HEK293 (cell line): ENCODE results near the gene NCAPG2.

Experiments used
- CTCF ChIA-PET: fragments of 350-600 bp; formaldehyde crosslinking; extraction: SDS; loops from one replicate; lab custom pipeline; 2021; ENCODE audit warnings: antibody characterized with exemption; lab: Yijun Ruan, JAX
- POLR2A ChIA-PET: fragments of 300-600 bp; formaldehyde crosslinking; extraction: SDS; loops from one replicate; lab custom pipeline; 2020; ENCODE audit warnings: antibody characterized with exemption, inconsistent platforms; lab: Yijun Ruan, JAX
- H3K27ac ChIP-seq: fragments of 200-500 bp; sonication (Bioruptor generic); 2 replicates; pipeline ENCODE4 v1.5.1; 2014; ENCODE audit warnings: low read depth, low read length, control low read depth, inconsistent platforms; ENCODE audit errors: extremely low read depth
- H3K36me3 ChIP-seq, 2 experiments: fragments of 200-500 bp in 1 of 2; sonication (Bioruptor generic) in 1 of 2; 1 replicate in 1 of 2; 2 replicates in 1 of 2; pipeline ENCODE4 v1.5.1; 2014 to 2017; ENCODE audit warnings: inconsistent platforms in 2 of 2, low read length in 2 of 2; ENCODE audit not compliant: control insufficient read depth in 2 of 2, insufficient read depth in 1 of 2
- H3K4me1 ChIP-seq: fragments of 200-500 bp; sonication (Bioruptor generic); 2 replicates; pipeline ENCODE4 v1.5.1; 2014; ENCODE audit warnings: mild to moderate bottlenecking, low read length, inconsistent platforms; ENCODE audit not compliant: control insufficient read depth, insufficient read depth
- H3K4me3 ChIP-seq: 2 replicates; pipeline ENCODE4 v1.5.1; 2011; ENCODE audit warnings: low read depth, mild to moderate bottlenecking, control low read depth, low read length, moderate library complexity
- H3K9me3 ChIP-seq: fragments of 200-500 bp; sonication (Bioruptor generic); 2 replicates; pipeline ENCODE4 v1.5.1; 2014; ENCODE audit warnings: low read depth, low read length, inconsistent platforms; ENCODE audit not compliant: control insufficient read depth, insufficient read depth
- HOXA7 ChIP-seq: sonication (generic); formaldehyde crosslinking; IDR thresholded peaks from 2 replicates; pipeline ENCODE4 v1.8.1; 2022; ENCODE audit warnings: missing genetic modification reagents, borderline replicate concordance
- PRDM4 ChIP-seq: fragments of 450-650 bp; formaldehyde crosslinking; IDR thresholded peaks from 2 replicates; pipeline ENCODE4 v1.5.1; 2017; ENCODE audit warnings: missing biosample characterization, missing genetic modification characterization
- ZBTB20 ChIP-seq: fragments of 450-650 bp; formaldehyde crosslinking; IDR thresholded peaks from 2 replicates; pipeline ENCODE4 v1.5.1; 2016; ENCODE audit warnings: missing biosample characterization, missing genetic modification characterization
- ZNF266 ChIP-seq: fragments of 450-650 bp; formaldehyde crosslinking; IDR thresholded peaks from 2 replicates; pipeline ENCODE4 v1.5.1; 2016; ENCODE audit warnings: missing biosample characterization, missing genetic modification characterization, low read depth
- ZNF350 ChIP-seq: fragments of 450-650 bp; formaldehyde crosslinking; IDR thresholded peaks from 2 replicates; pipeline ENCODE4 v1.5.0; 2017; ENCODE audit warnings: missing biosample characterization, mild to moderate bottlenecking, missing genetic modification characterization
- ZNF423 ChIP-seq: fragments of 450-650 bp; formaldehyde crosslinking; IDR thresholded peaks from 2 replicates; pipeline ENCODE4 v1.5.1; 2016; ENCODE audit warnings: missing biosample characterization, missing genetic modification characterization
- ZNF48 ChIP-seq: fragments of 450-650 bp; formaldehyde crosslinking; IDR thresholded peaks from 2 replicates; pipeline ENCODE4 v1.5.1; 2016; ENCODE audit warnings: missing biosample characterization, missing genetic modification characterization
- ZNF510 ChIP-seq: fragments of 450-650 bp; formaldehyde crosslinking; IDR thresholded peaks from 2 replicates; pipeline ENCODE4 v1.5.1; 2018; ENCODE audit warnings: mild to moderate bottlenecking, missing genetic modification characterization, missing biosample characterization; ENCODE audit not compliant: insufficient replicate concordance
- ZNF544 ChIP-seq: fragments of 450-650 bp; formaldehyde crosslinking; IDR thresholded peaks from 2 replicates; pipeline ENCODE4 v1.5.0; 2017; ENCODE audit warnings: missing biosample characterization, missing genetic modification characterization
- ZNF629 ChIP-seq: fragments of 450-650 bp; formaldehyde crosslinking; IDR thresholded peaks from 2 replicates; pipeline ENCODE4 v1.5.1; 2017; ENCODE audit warnings: missing biosample characterization, missing genetic modification characterization
- ZNF747 ChIP-seq: fragments of 450-650 bp; formaldehyde crosslinking; IDR thresholded peaks from 2 replicates; pipeline ENCODE4 v1.5.1; 2016; ENCODE audit warnings: missing biosample characterization, missing genetic modification characterization
- ZSCAN4 ChIP-seq: fragments of 450-650 bp; formaldehyde crosslinking; IDR thresholded peaks from 2 replicates; pipeline ENCODE4 v1.5.1; 2017; ENCODE audit warnings: missing biosample characterization, missing genetic modification characterization
- TF ChIP-seq, protein P1 (sequence below): fragments of 450-650 bp; formaldehyde crosslinking; IDR thresholded peaks from 2 replicates; pipeline ENCODE4 v1.5.1; 2016; ENCODE audit warnings: missing biosample characterization, missing genetic modification characterization
- TF ChIP-seq, protein P2 (sequence below): fragments of 450-650 bp; IDR thresholded peaks from 2 replicates; pipeline ENCODE4 v1.5.1; 2018; ENCODE audit warnings: missing biosample characterization, mild to moderate bottlenecking, missing genetic modification characterization
- TF ChIP-seq, protein P3 (sequence below): fragments of 450-650 bp; formaldehyde crosslinking; IDR thresholded peaks from 2 replicates; pipeline ENCODE4 v1.5.1; 2016; ENCODE audit warnings: missing biosample characterization, missing genetic modification characterization

NCAPG2 gene

GRCh38 chr7:158616050-158616449 lies 88.6 kb downstream of the NCAPG2 start (continued):
- TF ChIP-seq ZNF350 (tag by site-specific recombination), result no peak
- TF ChIP-seq, all 188 proteins: peak for 36

- H3K4me1 ChIP-seq, result peaks cover 13% of the 10 kb centered on the region; the same call in 1 of the 2 replicates
- no peak overlapping the region for H3K27ac ChIP-seq
- CTCF ChIA-PET, result interaction anchor here (1.2 kb wide), 1 partner anchor 32 kb away, joined by 3 read pairs; no protein-coding TSS in a partner anchor
- TF ChIP-seq, protein P1, sequence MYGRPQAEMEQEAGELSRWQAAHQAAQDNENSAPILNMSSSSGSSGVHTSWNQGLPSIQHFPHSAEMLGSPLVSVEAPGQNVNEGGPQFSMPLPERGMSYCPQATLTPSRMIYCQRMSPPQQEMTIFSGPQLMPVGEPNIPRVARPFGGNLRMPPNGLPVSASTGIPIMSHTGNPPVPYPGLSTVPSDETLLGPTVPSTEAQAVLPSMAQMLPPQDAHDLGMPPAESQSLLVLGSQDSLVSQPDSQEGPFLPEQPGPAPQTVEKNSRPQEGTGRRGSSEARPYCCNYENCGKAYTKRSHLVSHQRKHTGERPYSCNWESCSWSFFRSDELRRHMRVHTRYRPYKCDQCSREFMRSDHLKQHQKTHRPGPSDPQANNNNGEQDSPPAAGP (tag by site-specific recombination), result no peak
- TF ChIP-seq PRDM4, result peak; percentile 58
- no peak for TF ChIP-seq ZNF629 (tag by site-specific recombination)
- TF ChIP-seq ZNF747, result no peak
- no peak for TF ChIP-seq ZNF48 (tag by site-specific recombination)
- TF ChIP-seq ZNF423 (tag by site-specific recombination), result no peak
- H3K4me3 ChIP-seq, result no peak overlapping the region
- POLR2A ChIA-PET, result no interaction called here
- peaks cover 0 to 21% of the 10 kb centered on the region in 2 experiments; a peak in 2 of 3 replicates for H3K36me3 ChIP-seq
- H3K9me3 ChIP-seq, result no peaks in the 10 kb centered on the region
Observed at GRCh38 chr7:158614700-158615099, 89.9 kb downstream of the NCAPG2 start.

DNA sequence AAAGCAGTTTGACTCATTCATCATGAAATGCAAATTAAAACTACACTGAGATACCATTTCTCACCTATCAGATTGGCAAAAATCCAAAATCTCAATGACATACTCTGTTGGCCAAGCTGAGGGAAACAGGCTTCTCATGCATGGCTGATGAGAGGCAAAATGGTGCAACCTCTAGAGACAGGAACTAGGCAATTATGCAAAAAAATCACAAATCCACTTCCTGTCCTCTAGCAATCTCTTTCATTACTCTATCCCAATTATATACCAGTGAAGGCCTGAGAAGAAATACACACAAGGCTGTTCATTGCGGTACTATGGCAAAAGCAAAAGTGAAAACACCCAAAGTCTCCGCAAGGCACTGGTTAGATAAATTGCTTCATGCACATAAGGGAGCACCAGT lies 91.1 kb downstream of the NCAPG2 start:
- ChIA-PET POLR2A (interaction anchor here (0.5 to 0.6 kb wide), 2 partner anchors 10 to 198 kb away, joined by 3 to 4 read pairs; no protein-coding TSS in a partner anchor), CTCF (interaction anchor here (1.2 kb wide), 1 partner anchor 33 kb away, joined by 3 read pairs; no protein-coding TSS in a partner anchor)
- no peak overlapping the region for H3K4me3 ChIP-seq
- no peak overlapping the region for H3K27ac ChIP-seq
- no peaks in the 10 kb centered on the region for H3K9me3 ChIP-seq
- TF ChIP-seq ZBTB20 (tag by site-specific recombination) (no peak), ZNF350 (tag by site-specific recombination) (no peak), ZSCAN4 (no peak), ZNF266 (tag by site-specific recombination) (no peak), ZNF544 (tag by site-specific recombination) (no peak), HOXA7 (CRISPR knock-in tag) (no peak), ZNF510 (no peak)
- TF ChIP-seq, protein P2, sequence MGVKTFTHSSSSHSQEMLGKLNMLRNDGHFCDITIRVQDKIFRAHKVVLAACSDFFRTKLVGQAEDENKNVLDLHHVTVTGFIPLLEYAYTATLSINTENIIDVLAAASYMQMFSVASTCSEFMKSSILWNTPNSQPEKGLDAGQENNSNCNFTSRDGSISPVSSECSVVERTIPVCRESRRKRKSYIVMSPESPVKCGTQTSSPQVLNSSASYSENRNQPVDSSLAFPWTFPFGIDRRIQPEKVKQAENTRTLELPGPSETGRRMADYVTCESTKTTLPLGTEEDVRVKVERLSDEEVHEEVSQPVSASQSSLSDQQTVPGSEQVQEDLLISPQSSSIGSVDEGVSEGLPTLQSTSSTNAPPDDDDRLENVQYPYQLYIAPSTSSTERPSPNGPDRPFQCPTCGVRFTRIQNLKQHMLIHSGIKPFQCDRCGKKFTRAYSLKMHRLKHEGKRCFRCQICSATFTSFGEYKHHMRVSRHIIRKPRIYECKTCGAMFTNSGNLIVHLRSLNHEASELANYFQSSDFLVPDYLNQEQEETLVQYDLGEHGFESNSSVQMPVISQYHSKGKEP, result peak; percentile 83
- TF ChIP-seq, protein P3, sequence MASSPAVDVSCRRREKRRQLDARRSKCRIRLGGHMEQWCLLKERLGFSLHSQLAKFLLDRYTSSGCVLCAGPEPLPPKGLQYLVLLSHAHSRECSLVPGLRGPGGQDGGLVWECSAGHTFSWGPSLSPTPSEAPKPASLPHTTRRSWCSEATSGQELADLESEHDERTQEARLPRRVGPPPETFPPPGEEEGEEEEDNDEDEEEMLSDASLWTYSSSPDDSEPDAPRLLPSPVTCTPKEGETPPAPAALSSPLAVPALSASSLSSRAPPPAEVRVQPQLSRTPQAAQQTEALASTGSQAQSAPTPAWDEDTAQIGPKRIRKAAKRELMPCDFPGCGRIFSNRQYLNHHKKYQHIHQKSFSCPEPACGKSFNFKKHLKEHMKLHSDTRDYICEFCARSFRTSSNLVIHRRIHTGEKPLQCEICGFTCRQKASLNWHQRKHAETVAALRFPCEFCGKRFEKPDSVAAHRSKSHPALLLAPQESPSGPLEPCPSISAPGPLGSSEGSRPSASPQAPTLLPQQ, result no peak
- peaks cover 13% of the 10 kb centered on the region; the same call in 1 of the 2 replicates for H3K4me1 ChIP-seq
- H3K36me3 ChIP-seq, result peaks cover 0 to 27% of the 10 kb centered on the region in 2 experiments; a peak in 2 of 3 replicates
